Measurements from ENCODE around the gene ALK. TPM values are rescaled to one million over a fixed set of nuclear protein-coding genes. Genes with fewer than 3 reads are reported as not detected.

The ALK gene
- polyA plus RNA-seq, 1 of the 3 experiments (the other 2 are of a cell fraction), result 0.30 TPM

- Histone ChIP-seq H3K79me2 (ENCODE audit: insufficient read depth) (no peaks in the 10 kb centered on the region), H3K9ac (no peak overlapping the region), H3K36me3 (replicated peaks in 1 of 2; ENCODE audit: control insufficient read depth in 1 of 2, insufficient read depth in 2 of 2, low read length in 1 of 2) (no peaks in the 10 kb centered on the region), H3K4me1 (ENCODE audit: control insufficient read depth in 1 of 2, insufficient read depth in 2 of 2, low read depth in 1 of 2, low read length in 1 of 2) (peaks cover 0 to 11% of the 10 kb centered on the region in 2 experiments; a peak in 1 of 4 replicates), H3K9me2 (no peaks in the 10 kb centered on the region), H2AFZ (ENCODE audit: low read depth) (no peak overlapping the region), H3K4me3 (ENCODE audit: low read depth in 2 of 2, low read length in 1 of 2) (no peak overlapping the region), H3K27me3 (ENCODE audit: insufficient read depth) (peaks cover 29% of the 10 kb centered on the region; the same call in 1 of the 2 replicates), H4K20me1 (ENCODE audit: insufficient read depth) (peaks cover 3% of the 10 kb centered on the region; the same call in 1 of the 2 replicates), H3F3A (replicated peaks; ENCODE audit: insufficient read depth) (no peaks in the 10 kb centered on the region), H3K27ac (ENCODE audit: low read depth in 2 of 2, low read length in 1 of 2) (no peak overlapping the region), H3K9me3 (no peaks in the 10 kb centered on the region), H3K4me2 (no peak overlapping the region)
- no peak for DNase-seq
- ChIA-PET CTCF (interaction anchor here (1.0 kb wide), 2 partner anchors 10 to 23 kb away, joined by 3 to 4 read pairs; no protein-coding TSS in a partner anchor), POLR2A (no interaction called here)
- 28% methylated on average over 3 of the region's 3 CpGs for WGBS (ENCODE audit: low lambda C conversion rate)
- no peak for TF ChIP-seq MEF2A (IDR thresholded peaks at IDR 0.05; ENCODE audit: borderline replicate concordance, low read depth)
- TF ChIP-seq EP300 (IDR thresholded peaks at IDR 0.05; ENCODE audit: borderline replicate concordance in 1 of 2, low read depth in 1 of 2, low read length in 1 of 2), result no peak
- TF ChIP-seq FOXM1 (IDR thresholded peaks at IDR 0.05; ENCODE audit: low read depth), result no peak
- no peak for TF ChIP-seq JUND (IDR thresholded peaks at IDR 0.05)
- no peak for TF ChIP-seq TAF1 (IDR thresholded peaks at IDR 0.05; ENCODE audit: borderline replicate concordance, low read depth, low read length)
- no peak for TF ChIP-seq ELF1 (IDR thresholded peaks at IDR 0.05)
- no peak for TF ChIP-seq ZBTB33 (IDR thresholded peaks at IDR 0.05; ENCODE audit: borderline replicate concordance, low read depth)
- no peak for TF ChIP-seq CTCF (IDR thresholded peaks at IDR 0.05)
Observed at GRCh38 chr2:29235411-29235810, 686.0 kb downstream of the ALK start.

- no peak overlapping the region for H3K4me2 ChIP-seq
- no peaks in the 10 kb centered on the region for H3F3A ChIP-seq (replicated peaks; ENCODE audit: insufficient read depth)
- H3K79me2 ChIP-seq (ENCODE audit: insufficient read depth), result no peaks in the 10 kb centered on the region
- H3K27ac ChIP-seq (ENCODE audit: low read depth in 2 of 2, low read length in 1 of 2), result no peak overlapping the region
- H4K20me1 ChIP-seq (ENCODE audit: insufficient read depth), result no peaks in the 10 kb centered on the region
- H3K9ac ChIP-seq, result no peak overlapping the region
- ChIA-PET CTCF (no interaction called here), POLR2A (no interaction called here)
- H3K4me1 ChIP-seq (ENCODE audit: control insufficient read depth in 1 of 2, insufficient read depth in 2 of 2, low read depth in 1 of 2, low read length in 1 of 2), result peaks cover 0 to 23% of the 10 kb centered on the region in 2 experiments; a peak in 2 of 4 replicates
- H3K27me3 ChIP-seq (ENCODE audit: insufficient read depth), result peaks cover 29% of the 10 kb centered on the region; the same call in 1 of the 2 replicates
- no peaks in the 10 kb centered on the region for H3K9me3 ChIP-seq
- H3K4me3 ChIP-seq (ENCODE audit: low read depth in 2 of 2, low read length in 1 of 2), result no peak overlapping the region
- 45% methylated on average over 6 of the region's 6 CpGs for WGBS (ENCODE audit: low lambda C conversion rate)
- no peaks in the 10 kb centered on the region for H3K9me2 ChIP-seq
- no peak overlapping the region for H2AFZ ChIP-seq (ENCODE audit: low read depth)
- no peak for DNase-seq
- no peaks in the 10 kb centered on the region for H3K36me3 ChIP-seq (replicated peaks in 1 of 2; ENCODE audit: control insufficient read depth in 1 of 2, insufficient read depth in 2 of 2, low read length in 1 of 2)
- TF ChIP-seq JUND (IDR thresholded peaks at IDR 0.05) (no peak), IRF3 (IDR thresholded peaks at IDR 0.05; ENCODE audit: low read depth, low read length) (no peak), RFX5 (IDR thresholded peaks at IDR 0.05; ENCODE audit: low read length) (no peak), TCF12 (IDR thresholded peaks at IDR 0.05) (no peak), MXI1 (IDR thresholded peaks at IDR 0.05; ENCODE audit: low read depth, low read length) (no peak), PBX3 (IDR thresholded peaks at IDR 0.05) (no peak), TEAD4 (IDR thresholded peaks at IDR 0.05; ENCODE audit: borderline replicate concordance, insufficient read depth) (no peak), GABPA (IDR thresholded peaks at IDR 0.05; ENCODE audit: low read depth) (no peak), MAX (IDR thresholded peaks at IDR 0.05; ENCODE audit: low read depth) (no peak), REST (IDR thresholded peaks at IDR 0.05; ENCODE audit: low read depth, low read length) (no peak), RXRA (IDR thresholded peaks at IDR 0.05; ENCODE audit: borderline replicate concordance, low read depth) (no peak), CHD2 (IDR thresholded peaks at IDR 0.05; ENCODE audit: low read length, partially characterized antibody) (no peak), TAF1 (IDR thresholded peaks at IDR 0.05; ENCODE audit: borderline replicate concordance, low read depth, low read length) (no peak)
Observed at GRCh38 chr2:29233428-29233827, 688.0 kb downstream of the ALK start.
